Measurements from ENCODE around the gene MAP3K3.

MAP3K3 gene

DNA sequence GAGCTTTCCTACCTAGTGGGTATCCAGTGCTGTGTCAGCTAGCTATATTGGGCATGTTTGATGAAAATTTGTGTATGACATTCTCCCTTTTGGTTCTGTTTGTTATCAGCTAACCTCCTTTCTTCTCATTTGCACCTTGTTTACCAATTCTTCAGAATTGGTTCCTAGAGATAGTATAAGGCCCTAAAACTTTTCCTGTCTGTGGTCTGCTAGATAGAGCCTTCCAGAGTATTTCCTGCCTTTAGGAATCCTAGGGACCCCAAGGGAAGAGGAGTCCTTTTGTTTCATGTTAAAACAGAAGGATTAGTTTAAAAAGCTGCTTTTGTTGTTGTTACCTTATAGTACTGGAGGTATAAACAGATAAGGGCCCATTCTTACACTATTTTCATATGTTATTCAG, 11.5 kb downstream of the MAP3K3 start:
- no peak for TF ChIP-seq GATA3 (IDR thresholded peaks at IDR 0.05; ENCODE audit: low read depth, low read length)
- TF ChIP-seq GATA2 (IDR thresholded peaks at IDR 0.05; ENCODE audit: low read depth, low read length): no peak

DNA sequence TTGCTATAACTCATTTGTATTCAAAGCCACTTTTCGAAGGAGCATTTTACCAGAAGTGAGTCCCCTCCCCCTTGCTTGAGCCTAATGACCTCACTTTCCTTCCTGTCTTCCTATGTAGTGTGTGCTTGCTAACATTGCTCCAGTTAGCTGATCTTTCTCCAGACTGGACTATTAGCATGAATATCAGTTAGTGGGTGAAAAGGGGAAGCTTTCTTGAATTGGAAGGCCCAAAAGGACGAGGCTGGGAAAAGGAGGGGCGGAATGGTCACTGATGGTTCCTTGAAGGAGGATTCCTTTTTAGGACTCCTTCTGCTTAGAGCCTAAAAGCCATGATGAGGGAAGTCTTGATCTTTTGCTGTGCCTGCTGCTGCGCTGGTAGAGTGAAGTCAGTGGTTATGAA, 11.9 kb downstream of the MAP3K3 start:
- TF ChIP-seq GATA2 (IDR thresholded peaks at IDR 0.05; ENCODE audit: low read depth, low read length) (no peak), GATA3 (IDR thresholded peaks at IDR 0.05; ENCODE audit: low read depth, low read length) (no peak)

DNA sequence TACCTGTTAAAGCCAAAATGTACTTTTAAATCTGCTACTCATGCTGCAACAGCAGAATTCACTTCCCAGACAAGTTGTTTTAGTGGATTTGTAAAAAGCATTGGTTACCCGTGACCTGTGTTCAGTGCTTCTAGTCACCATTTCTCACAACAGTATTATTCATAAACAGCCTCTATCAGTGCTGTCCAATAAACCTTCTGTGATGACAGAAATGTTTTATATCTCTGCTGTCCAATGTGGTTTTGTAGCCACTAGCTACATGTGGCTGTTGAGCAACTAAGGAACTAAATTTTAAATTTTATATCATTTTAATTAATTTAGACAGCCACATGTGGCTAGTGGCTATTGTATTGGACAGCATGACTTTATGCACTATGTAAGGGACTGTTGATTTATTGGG, 12.6 kb downstream of the MAP3K3 start:
- TF ChIP-seq GATA2 (IDR thresholded peaks at IDR 0.05; ENCODE audit: low read depth, low read length): no peak
- no peak for TF ChIP-seq GATA3 (IDR thresholded peaks at IDR 0.05; ENCODE audit: low read depth, low read length)

DNA sequence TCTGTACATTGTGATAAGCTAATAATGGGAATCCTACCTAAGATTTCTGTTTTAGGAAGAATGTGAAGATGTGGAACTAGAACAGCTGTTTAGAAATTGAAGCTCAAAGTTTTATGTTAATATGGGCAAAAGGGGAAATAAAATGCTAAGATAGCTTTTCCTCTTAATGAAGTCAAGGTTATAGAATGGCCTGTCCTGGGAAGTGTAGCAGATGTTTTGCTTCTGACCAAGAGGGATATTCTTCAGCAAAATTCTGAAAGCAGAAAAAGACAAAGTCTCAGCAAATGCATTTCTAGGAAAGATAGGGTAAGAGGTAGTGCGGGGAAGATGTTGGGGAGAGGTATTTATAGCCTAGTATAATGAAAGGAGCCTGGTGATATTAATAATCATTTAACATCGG, 13.1 kb downstream of the MAP3K3 start:
- TF ChIP-seq GATA3 (IDR thresholded peaks at IDR 0.05; ENCODE audit: low read depth, low read length) (no peak), GATA2 (IDR thresholded peaks at IDR 0.05; ENCODE audit: low read depth, low read length) (no peak)

DNA sequence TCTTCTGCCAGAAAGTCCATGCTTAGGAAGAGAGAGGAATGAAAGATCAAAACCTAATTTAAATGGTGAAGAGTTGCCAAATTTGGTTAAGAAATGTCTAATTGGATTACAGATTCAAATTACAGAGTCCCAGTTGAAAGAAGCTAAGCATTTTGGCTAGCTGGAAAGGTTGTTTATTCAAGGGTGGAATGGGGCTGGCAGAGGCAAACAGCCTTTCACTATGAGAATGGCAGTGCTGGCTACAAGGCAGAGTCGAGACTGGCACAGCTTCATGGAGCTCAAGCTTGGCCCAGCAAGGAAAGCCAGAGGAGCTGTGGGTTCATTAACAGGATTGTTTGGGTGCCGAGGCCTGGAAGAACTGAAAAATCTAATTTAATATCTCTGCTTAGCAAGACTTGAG, 13.6 kb downstream of the MAP3K3 start:
- no peak for TF ChIP-seq GATA2 (IDR thresholded peaks at IDR 0.05; ENCODE audit: low read depth, low read length)
- no peak for TF ChIP-seq GATA3 (IDR thresholded peaks at IDR 0.05; ENCODE audit: low read depth, low read length)

DNA sequence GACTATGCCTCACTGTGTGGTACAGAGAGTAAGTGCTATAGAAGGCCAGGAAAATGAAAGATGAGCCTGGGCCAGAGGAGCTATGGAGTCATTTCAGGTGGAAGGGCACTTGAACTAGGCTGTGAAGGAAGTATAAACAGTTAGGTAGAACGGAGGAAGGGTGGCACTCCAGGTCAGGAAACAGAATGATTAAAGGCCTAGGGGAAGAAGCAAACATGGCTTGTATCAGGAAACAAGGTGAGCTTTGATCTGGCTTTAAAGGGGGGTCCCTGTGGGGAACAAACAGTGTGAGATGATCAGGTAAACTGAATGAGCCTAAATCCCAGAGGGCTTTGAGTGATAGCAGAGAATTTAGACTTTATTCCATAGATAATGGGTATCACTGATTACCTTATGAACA, 16.9 kb downstream of the MAP3K3 start:
- TF ChIP-seq GATA3 (IDR thresholded peaks at IDR 0.05; ENCODE audit: low read depth, low read length): no peak

DNA sequence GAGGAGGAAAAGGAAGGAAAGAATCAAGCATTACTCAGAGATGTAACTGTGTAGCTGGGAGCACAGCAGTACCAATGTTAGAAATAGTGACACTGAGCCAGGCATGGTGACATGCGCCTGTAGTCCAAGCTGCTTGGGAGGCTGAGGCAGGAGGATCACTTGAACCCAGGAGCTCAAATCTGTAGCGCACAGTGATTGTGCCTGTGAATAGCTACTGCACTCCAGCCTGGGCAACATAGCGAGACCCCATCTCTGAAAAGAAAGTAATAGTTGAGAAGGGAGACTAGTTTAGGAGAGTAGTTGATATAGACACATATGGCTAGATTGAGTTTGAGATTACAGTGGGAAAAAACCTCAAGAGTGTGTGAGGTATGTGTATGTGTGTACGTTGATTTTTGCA, 17.8 kb downstream of the MAP3K3 start:
- no peak for TF ChIP-seq GATA2 (IDR thresholded peaks at IDR 0.05; ENCODE audit: low read depth, low read length)
- TF ChIP-seq GATA3 (IDR thresholded peaks at IDR 0.05; ENCODE audit: low read depth, low read length): no peak

DNA sequence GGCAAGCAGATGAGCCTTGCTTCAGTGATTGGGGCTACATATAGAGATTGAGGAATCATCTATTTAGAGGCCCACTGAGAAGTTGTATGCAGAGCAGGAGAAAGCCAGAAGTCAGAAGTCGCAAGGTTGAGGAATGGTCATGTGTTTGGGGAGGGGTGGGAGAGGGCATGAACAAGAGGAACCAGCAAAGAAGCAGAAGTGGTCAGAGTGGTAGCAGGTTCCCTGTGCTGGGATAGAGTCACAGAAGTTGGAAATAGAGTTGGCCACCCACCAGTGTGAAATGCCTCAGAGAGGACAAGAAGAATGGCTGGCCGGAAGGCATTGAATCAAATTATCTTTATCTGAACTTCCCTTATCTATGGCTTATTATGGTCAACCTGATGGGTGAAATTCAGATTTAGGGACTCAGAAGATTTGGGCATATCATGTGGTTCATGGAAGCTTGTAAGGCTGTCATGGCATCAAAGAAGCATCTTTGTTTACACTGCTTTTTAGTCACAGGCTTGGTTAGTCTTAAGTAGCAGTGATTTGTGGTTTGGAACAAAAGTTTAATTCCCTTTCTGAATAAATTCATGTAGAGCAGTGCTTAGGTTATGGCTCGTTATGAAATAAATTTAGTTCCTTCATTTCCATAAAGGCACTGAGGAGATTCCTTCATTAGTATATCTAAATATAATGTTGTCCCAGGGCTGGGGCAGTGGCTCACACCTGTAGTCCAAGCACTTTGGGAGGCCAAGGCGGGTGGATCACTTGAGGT, 19.7 kb downstream of the MAP3K3 start:
- no peak for TF ChIP-seq GATA2 (IDR thresholded peaks at IDR 0.05; ENCODE audit: low read depth, low read length)
- TF ChIP-seq GATA3 (IDR thresholded peaks at IDR 0.05; ENCODE audit: low read depth, low read length): no peak

DNA sequence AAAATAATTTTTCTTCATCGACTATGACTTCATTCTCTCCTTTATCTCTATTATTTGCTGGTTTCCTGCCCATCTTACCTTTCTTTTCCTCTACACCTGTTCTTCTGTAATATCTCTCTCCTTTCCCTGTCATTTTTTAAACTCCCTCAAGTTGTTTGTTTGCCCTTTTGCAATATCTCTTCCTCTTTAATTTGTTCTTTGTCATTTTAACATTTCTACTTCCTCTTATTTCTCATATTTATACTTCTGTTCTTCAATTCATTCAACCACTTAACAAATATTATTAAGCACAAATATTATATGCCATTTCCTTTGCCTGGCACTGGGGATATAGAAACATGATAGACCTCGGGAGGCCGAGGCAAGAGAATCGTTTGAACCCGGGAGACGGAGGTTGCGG, 22.6 kb downstream of the MAP3K3 start:
- TF ChIP-seq GATA3 (IDR thresholded peaks at IDR 0.05; ENCODE audit: low read depth, low read length) (no peak), GATA2 (IDR thresholded peaks at IDR 0.05; ENCODE audit: low read depth, low read length) (no peak)

DNA sequence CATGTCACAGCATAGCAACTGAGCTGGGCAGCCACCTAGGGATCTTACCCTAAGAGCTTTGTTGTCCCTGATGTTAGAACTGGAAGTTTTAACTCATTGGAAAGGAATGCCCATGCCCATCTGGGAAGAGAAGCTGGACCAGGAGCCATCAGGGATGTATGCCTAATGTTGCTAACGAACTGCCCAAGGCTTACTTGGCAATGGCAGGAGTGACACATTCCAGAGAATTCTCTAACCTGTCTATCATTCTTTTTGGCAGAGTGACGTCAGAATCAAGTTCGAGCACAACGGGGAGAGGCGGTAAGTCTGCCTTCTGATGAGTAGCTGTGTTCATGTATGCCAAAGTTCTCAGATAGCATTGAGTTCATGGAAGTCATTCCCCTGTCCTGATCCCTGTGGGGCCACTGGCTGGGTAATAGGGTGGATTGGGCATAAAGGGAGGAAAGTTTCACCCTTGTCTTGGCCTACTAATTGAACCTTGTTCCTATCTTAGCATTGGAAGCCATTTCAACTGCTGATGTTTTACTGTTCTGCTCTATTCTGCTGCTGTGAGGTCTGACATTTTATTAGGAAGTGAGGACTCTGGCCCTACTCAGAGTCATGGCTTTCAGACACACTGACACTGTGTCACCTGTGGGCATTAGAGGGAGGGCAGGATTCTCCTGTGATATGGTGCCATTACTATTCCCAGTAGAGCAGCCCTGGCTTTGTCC, 23.7 kb downstream of the MAP3K3 start:
- no peak for TF ChIP-seq GATA2 (IDR thresholded peaks at IDR 0.05; ENCODE audit: low read depth, low read length)
- no peak for TF ChIP-seq GATA3 (IDR thresholded peaks at IDR 0.05; ENCODE audit: low read depth, low read length)

DNA sequence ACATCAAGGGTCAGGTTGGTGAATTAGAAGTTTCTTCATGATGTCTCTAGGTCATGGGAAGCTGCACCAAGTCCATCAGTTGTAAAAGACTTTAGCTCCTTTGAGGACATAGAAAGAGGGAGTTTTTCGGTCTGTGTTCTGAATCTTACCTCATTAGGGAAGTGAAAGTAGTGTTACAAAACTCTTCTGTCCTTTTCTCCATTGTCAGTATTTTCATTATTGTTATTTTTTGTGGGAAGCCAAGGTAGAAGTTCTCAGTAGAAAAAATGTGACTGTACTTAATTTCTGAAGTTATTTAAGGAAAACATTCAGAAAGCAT, 24.2 kb downstream of the MAP3K3 start:
- TF ChIP-seq GATA2 (IDR thresholded peaks at IDR 0.05; ENCODE audit: low read depth, low read length) (no peak), GATA3 (IDR thresholded peaks at IDR 0.05; ENCODE audit: low read depth, low read length) (no peak)

DNA sequence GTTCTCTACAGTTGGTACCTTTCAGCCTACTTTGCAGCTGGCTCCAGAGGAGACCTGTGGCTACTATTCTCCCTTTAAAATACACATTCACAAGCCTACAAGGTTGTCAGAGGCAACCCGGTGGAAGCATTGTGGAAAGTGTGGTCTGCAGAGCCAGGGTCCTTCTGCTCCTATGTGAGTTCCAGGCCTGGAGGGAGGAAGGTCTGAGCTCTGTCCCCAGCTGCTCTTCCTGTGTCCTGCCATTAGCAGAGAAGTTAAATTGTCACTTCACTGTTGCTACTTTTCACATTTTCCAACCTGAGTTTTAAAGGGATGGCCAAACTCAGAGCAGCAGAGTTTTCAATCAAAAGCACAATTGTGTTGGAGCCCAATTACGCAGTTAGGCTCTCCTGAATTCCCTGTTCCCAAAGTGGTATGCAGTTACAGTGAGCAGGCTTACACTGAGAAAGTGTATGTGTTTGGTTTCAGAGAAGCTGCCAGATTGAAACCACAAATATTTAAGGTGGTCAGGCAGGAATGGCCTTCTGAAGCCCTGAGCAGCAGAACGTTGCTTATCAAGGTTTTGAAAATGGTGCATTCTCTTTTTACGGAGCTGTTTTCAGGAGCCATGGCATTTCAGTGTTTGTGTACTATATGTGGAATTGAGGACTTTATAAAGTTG, 25.0 kb downstream of the MAP3K3 start:
- TF ChIP-seq GATA3 (IDR thresholded peaks at IDR 0.05; ENCODE audit: low read depth, low read length) (no peak), GATA2 (IDR thresholded peaks at IDR 0.05; ENCODE audit: low read depth, low read length) (no peak)

DNA sequence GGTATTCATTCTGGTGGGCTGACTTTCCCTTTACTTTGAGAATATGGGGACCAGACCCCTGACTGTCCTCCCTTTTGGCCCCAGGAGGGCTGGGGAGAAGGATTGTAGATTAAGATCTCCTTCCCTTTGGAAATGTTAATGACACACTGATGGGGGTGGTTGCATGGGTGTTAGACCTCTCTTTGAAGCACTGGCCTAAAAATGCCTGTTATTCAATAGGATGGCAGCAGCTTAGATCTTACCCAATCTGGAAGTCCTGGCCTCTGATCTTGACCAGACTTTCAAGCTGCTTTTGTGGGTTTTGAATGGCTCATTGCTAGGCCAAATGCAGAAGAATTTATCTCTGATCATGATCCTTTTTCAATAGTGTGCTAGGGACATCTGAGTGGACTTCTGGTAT, 25.7 kb downstream of the MAP3K3 start:
- TF ChIP-seq GATA3 (IDR thresholded peaks at IDR 0.05; ENCODE audit: low read depth, low read length) (no peak), GATA2 (IDR thresholded peaks at IDR 0.05; ENCODE audit: low read depth, low read length) (no peak)

DNA sequence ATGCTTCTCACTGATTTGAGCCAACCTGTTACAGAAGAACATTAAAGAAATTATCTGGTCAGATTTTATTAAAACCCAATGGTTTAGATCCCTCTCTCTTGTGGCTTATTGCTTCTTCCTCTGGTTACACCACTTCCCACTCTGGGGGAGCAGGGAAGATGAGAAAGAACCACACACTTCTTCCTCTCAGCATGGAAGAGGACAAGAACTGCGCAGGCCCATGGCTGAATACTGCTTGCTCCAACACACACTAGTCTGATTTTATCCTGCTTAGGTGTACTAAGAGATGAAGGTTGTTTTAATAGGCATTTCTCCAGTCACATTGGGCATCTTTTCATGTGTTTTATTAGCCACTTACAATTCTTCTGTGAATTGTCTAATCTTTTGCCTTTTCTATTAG, 27.6 kb downstream of the MAP3K3 start:
- TF ChIP-seq GATA3 (IDR thresholded peaks at IDR 0.05; ENCODE audit: low read depth, low read length) (no peak), GATA2 (IDR thresholded peaks at IDR 0.05; ENCODE audit: low read depth, low read length) (no peak)

DNA sequence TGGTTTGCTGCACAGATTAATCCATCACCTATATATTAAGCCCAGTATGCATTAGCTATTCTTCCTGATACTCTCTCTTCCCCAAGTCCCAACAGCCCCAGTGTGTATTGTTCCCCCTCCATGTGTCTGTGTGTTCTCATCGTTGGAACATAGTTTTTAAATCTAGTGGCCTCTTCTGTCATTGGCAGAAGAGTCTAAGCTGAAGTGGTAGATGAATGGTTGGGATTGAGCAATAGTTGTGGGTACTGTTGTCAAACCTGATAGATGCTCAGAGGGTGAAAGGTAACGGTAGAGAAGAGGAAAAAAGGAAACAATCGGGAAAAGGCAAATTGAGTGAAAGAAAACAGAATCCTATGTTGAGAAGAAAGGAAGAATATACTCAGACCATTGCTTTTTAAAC, 29.9 kb downstream of the MAP3K3 start:
- TF ChIP-seq GATA3 (IDR thresholded peaks at IDR 0.05; ENCODE audit: low read depth, low read length): no peak
- TF ChIP-seq GATA2 (IDR thresholded peaks at IDR 0.05; ENCODE audit: low read depth, low read length): no peak

All from SH-SY5Y (cell line).